ENCODE data around the gene PLIN4. TPM values are rescaled to one million over a fixed set of nuclear protein-coding genes. Genes with fewer than 3 reads are reported as not detected.

PLIN4 gene
- total RNA-seq, 2 donors from 2014 or later, result 0.47 to 6.3 TPM

- DNase-seq, result no peak
- peaks cover 8% of the 10 kb centered on the region for H3K36me3 ChIP-seq
- H3K27ac ChIP-seq, result no peak overlapping the region
- TF ChIP-seq CTCF (IDR thresholded peaks at IDR 0.05), result no peak
- no peak overlapping the region for H3K9ac ChIP-seq (ENCODE audit: low read depth in 2 of 2, low read length in 2 of 2)
- H3K4me1 ChIP-seq, result no peaks in the 10 kb centered on the region
- intact Hi-C loops (cut with DNase I), result no loop called here
- no peak overlapping the region for H3K4me3 ChIP-seq
- H3K9me3 ChIP-seq, result no peaks in the 10 kb centered on the region
- H3K27me3 ChIP-seq, result no peaks in the 10 kb centered on the region
Observed at GRCh38 chr19:4501691-4502090, 16.6 kb downstream of the PLIN4 start.

- H3K36me3 ChIP-seq, result peaks cover 8% of the 10 kb centered on the region
- no peak overlapping the region for H3K4me3 ChIP-seq
- H3K27me3 ChIP-seq, result no peaks in the 10 kb centered on the region
- H3K27ac ChIP-seq, result no peak overlapping the region
- TF ChIP-seq CTCF (IDR thresholded peaks at IDR 0.05), result no peak
- no peak overlapping the region for H3K9ac ChIP-seq (ENCODE audit: low read depth in 2 of 2, low read length in 2 of 2)
- intact Hi-C loops (cut with DNase I), result no loop called here
- H3K4me1 ChIP-seq, result no peaks in the 10 kb centered on the region
- no peak for DNase-seq
- no peaks in the 10 kb centered on the region for H3K9me3 ChIP-seq
Observed at GRCh38 chr19:4500841-4501591, 17.3 kb downstream of the PLIN4 start.

- no peak for TF ChIP-seq CTCF (IDR thresholded peaks at IDR 0.05)
- Histone ChIP-seq H3K27me3 (no peaks in the 10 kb centered on the region), H3K9ac (ENCODE audit: low read depth in 2 of 2, low read length in 2 of 2) (no peak overlapping the region), H3K4me1 (no peaks in the 10 kb centered on the region), H3K4me3 (no peak overlapping the region), H3K36me3 (peaks cover 8% of the 10 kb centered on the region), H3K27ac (no peak overlapping the region), H3K9me3 (no peaks in the 10 kb centered on the region)
- intact Hi-C loops (cut with DNase I), result no loop called here
- no peak for DNase-seq
Observed at GRCh38 chr19:4499855-4500254, 18.4 kb downstream of the PLIN4 start.

DNA sequence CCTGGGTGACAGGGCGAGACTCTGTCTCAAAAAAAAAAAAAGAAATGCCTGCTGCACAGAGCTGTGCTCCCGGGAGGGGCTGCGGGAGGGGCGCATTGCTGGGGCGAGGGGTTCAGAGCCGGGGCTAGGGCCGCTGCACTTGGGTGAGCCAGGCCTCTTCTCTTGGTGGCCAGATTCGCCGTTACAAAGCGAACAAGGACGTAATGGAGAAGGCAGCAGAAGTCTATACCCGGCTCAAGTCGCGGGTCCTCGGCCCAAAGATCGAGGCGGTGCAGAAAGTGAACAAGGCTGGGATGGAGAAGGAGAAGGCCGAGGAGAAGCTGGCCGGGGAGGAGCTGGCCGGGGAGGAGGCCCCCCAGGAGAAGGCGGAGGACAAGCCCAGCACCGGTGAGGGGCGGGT lies 19.0 kb downstream of the PLIN4 start:
- H3K27ac ChIP-seq, result no peak overlapping the region
- intact Hi-C loops (cut with DNase I), result no loop called here
- peaks cover 11% of the 10 kb centered on the region for H3K36me3 ChIP-seq
- H3K4me3 ChIP-seq, result no peak overlapping the region
- H3K27me3 ChIP-seq, result no peaks in the 10 kb centered on the region
- TF ChIP-seq CTCF (IDR thresholded peaks at IDR 0.05), result no peak
- H3K4me1 ChIP-seq, result no peaks in the 10 kb centered on the region
- no peaks in the 10 kb centered on the region for H3K9me3 ChIP-seq
- H3K9ac ChIP-seq (ENCODE audit: low read depth in 2 of 2, low read length in 2 of 2), result no peak overlapping the region
- no peak for DNase-seq

DNA sequence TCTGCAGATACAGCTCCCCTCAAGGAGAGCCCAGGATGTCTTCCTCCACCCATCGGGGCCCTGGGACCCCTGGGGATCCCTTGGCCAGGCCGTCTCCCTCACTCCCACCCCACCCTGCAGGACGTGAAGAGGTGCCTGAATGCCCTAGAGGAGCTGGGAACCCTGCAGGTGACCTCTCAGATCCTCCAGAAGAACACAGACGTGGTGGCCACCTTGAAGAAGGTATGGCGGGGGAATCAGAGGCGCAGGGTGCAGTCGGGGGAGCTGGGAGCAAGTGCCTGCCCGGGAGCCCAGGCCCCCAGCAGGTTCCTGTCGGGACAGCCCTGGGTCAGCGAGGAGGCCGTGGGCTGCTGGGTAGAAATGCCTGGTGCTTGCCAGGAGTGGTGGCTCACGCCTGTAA lies 19.6 kb downstream of the PLIN4 start:
- DNase-seq, result no peak
- Histone ChIP-seq H3K4me1 (no peaks in the 10 kb centered on the region), H3K36me3 (peaks cover 15% of the 10 kb centered on the region), H3K4me3 (no peak overlapping the region), H3K27ac (no peak overlapping the region), H3K9ac (ENCODE audit: low read depth in 2 of 2, low read length in 2 of 2) (no peak overlapping the region), H3K9me3 (no peaks in the 10 kb centered on the region), H3K27me3 (no peaks in the 10 kb centered on the region)
- intact Hi-C loops (cut with DNase I), result no loop called here
- TF ChIP-seq CTCF (IDR thresholded peaks at IDR 0.05), result no peak
